Measurements from ENCODE around the gene OTUD5. TPM values are rescaled to one million over a fixed set of nuclear protein-coding genes. Genes with fewer than 3 reads are reported as not detected.
"Not testable (repeated sequence)": the region's sequence is repeated elsewhere in the genome, so short reads cannot be mapped to it uniquely, and the experiment has no call there.

Gene OTUD5
- polyA plus RNA-seq, 3 donors from 2014 or later, result 25.2 to 35.5 (median 26.7) TPM

DNA sequence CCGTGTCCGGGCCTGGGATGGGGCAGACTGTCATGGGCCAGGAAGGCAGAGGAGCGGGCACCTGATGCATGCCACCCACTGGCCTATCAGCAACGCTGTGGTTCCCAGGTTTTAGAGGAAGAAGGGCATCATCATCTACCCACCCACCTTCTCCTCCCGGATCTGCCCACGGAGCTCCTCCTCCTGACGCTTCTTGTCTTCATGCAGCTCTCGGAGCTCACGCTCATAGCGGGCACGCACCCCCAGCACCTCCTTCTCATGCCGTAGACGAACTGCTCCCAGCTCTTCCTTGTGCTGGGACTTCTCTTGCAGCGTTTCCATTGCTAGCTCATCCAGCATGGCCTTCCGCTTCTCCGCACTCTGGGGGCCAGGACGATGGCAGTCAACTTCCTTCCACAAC lies 25.7 kb upstream of the OTUD5 start:
- H3K27ac Mint-ChIP-seq, result no peak overlapping the region
- no peaks in the 10 kb centered on the region for H3K4me1 Mint-ChIP-seq
- DNase-seq, result no peak
- H3K4me3 Mint-ChIP-seq, result no peak overlapping the region
- peaks cover 0 to 7% (median 4%) of the 10 kb centered on the region in 3 donors for H3K27me3 Mint-ChIP-seq (ENCODE audit: low read depth in 3 of 3)
- peaks cover 6 to 17% (median 12%) of the 10 kb centered on the region in 3 donors for H3K36me3 Mint-ChIP-seq
- H3K9me3 Mint-ChIP-seq, result no peaks in the 10 kb centered on the region

DNA sequence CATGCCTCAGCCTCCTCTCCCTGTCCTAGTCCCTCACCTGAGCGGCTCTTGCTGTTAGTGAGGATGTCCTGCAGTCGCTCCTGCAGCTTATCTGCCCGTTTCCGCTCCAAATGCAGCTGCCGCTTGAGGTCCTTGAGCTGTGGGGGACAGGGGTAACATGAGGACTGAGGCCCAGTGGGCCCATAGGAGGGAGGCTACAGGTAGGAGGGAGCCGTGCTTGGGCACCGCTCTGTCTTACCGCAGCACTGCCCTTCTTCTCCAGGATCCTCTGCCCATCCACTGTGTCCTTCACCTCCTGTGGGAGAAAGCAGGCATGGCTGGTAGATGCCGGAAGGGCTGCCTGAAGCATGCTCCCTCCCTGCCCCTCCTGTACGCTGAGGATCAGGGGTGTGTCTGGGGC lies 23.8 kb upstream of the OTUD5 start:
- H3K9me3 Mint-ChIP-seq, result no peaks in the 10 kb centered on the region
- H3K4me1 Mint-ChIP-seq, result no peaks in the 10 kb centered on the region
- DNase-seq, result no peak
- H3K4me3 Mint-ChIP-seq, result no peak overlapping the region
- peak overlapping the region in 1 of 6 donors; percentile 62 for H3K27ac Mint-ChIP-seq
- peaks cover 6 to 16% (median 12%) of the 10 kb centered on the region in 3 donors for H3K36me3 Mint-ChIP-seq
- peaks cover 0 to 7% (median 4%) of the 10 kb centered on the region in 3 donors for H3K27me3 Mint-ChIP-seq (ENCODE audit: low read depth in 3 of 3)

DNA sequence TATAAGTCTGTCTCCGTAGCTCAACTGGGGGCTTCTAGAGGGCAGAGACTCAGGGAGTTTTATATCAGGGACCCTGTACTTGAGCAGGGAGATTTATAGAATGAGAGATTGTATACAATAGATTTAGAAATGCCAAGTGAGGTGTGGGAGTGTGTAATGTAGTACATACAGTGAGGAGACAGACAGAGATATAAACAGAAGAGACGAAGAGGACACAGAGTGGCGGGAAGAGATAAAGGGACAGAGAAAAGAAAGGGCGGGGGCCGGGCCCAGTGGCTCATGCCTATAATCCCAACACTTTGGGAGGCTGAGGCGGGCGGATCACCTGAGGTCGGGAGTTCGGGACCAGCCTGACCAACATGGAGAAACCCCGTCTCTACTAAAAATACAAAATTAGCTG lies 22.9 kb upstream of the OTUD5 start:
- H3K36me3 Mint-ChIP-seq, result peaks cover 8 to 20% (median 11%) of the 10 kb centered on the region in 3 donors
- not testable (repeated sequence) for H3K27me3 Mint-ChIP-seq (ENCODE audit: low read depth in 3 of 3); H3K27ac Mint-ChIP-seq; H3K4me3 Mint-ChIP-seq; H3K9me3 Mint-ChIP-seq; H3K4me1 Mint-ChIP-seq; DNase-seq

DNA sequence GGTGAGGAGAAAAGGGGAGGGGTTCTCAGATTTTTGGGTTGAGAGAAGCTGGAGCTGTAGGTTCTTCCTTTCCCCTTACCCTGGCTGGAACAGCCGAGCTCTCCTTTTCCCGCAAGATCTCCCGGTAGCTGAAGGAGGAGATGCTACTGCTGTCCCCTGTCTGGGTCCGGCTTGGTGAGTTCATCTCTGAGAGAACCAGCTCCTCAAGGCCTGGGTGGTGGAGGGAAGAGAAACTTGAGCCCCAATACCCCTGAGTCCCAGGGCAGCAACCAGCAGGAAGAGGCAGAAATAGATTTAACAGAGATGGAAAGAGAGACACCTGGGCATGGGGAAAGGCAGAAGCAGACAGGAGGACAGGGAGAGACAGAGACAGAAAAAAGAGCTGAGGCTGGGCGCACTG lies 20.8 kb upstream of the OTUD5 start:
- Mint-ChIP-seq H3K27ac (no peak overlapping the region), H3K9me3 (no peaks in the 10 kb centered on the region)
- DNase-seq, result no peak

DNA sequence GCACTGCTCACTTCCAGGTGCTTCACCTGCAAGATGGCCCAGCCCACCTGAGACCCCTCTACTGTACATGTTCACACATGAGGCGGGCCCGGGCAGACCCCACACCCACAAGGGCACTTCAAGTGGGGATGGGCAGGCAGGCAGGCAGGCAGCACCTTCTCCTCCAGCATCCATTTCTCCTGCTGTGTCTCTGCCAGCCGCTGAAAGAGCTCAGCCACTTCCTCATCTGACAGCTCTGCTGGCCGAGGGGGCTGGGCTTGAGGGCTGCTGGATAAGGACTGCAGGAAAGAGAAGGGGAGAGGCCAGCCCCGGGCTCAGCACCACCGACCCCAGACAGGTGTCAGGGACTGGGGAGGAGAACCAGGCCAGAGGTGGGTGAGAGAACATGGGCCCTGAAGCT lies 18.7 kb upstream of the OTUD5 start:
- DNase-seq, result no peak
- Mint-ChIP-seq H3K27me3 (ENCODE audit: low read depth in 3 of 3) (peaks cover 0 to 15% (median 1%) of the 10 kb centered on the region in 3 donors), H3K4me3 (no peak overlapping the region), H3K4me1 (peaks cover 0 to 6% of the 10 kb centered on the region in 2 donors), H3K9me3 (no peaks in the 10 kb centered on the region), H3K36me3 (peaks cover 12 to 24% (median 18%) of the 10 kb centered on the region in 3 donors), H3K27ac (no peak overlapping the region)

More for the DNA sequence above, 20.8 kb upstream of the OTUD5 start:
- Mint-ChIP-seq H3K36me3 (peaks cover 12 to 24% (median 18%) of the 10 kb centered on the region in 3 donors), H3K27me3 (ENCODE audit: low read depth in 3 of 3) (peaks cover 0 to 9% (median 1%) of the 10 kb centered on the region in 3 donors), H3K4me3 (no peak overlapping the region), H3K4me1 (no peaks in the 10 kb centered on the region)

DNA sequence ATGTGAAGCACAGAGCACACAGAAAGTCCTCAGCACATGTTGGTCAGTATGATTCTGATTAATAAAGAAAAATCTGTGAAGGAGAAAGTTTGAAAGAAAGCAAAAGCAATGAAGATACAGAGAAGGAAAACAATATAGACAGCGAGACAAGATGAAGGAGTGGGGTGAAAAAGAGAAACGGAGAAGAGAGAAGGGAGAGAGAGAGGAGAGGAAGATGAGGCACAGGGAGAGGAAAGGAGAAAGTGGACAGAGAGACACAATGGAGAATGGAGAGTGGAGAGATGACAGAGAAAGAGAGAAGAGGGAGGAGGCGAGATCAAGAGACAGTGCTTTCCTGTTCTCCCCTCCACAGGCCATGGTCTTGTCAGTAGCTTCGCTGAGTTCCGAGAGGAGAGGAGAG lies 18.1 kb upstream of the OTUD5 start:
- no peaks in the 10 kb centered on the region for H3K9me3 Mint-ChIP-seq
- H3K4me1 Mint-ChIP-seq, result peaks cover 0 to 6% of the 10 kb centered on the region in 2 donors
- DNase-seq, result no peak
- no peak overlapping the region for H3K4me3 Mint-ChIP-seq
- H3K36me3 Mint-ChIP-seq, result peaks cover 12 to 20% (median 18%) of the 10 kb centered on the region in 3 donors
- H3K27ac Mint-ChIP-seq, result peak overlapping the region in 1 of 6 donors; percentile 67
- H3K27me3 Mint-ChIP-seq (ENCODE audit: low read depth in 3 of 3), result peaks cover 0 to 13% (median 0%) of the 10 kb centered on the region in 3 donors

DNA sequence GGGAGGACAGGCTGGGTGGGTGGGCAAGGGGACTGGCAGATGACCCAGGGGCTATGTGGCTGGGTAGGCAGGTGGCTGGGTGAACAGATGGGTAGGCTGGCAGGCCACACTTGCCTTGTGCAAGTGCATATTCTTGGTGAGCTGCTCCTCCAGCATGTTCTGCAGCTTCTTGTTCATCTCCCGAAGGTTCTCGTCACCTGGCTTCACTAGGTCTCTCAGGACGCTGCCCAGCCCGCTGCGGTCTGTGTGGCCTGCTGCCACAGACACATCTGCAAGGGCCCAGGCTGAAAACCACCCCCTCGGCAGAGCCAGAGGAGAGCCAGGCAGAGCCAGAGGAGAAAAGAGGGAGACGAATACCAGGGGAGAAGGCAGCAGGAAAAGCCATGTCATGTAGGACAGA lies 17.6 kb upstream of the OTUD5 start:
- DNase-seq, result no peak
- Mint-ChIP-seq H3K4me1 (peaks cover 0 to 6% of the 10 kb centered on the region in 2 donors), H3K27me3 (ENCODE audit: low read depth in 3 of 3) (peaks cover 0 to 10% (median 0%) of the 10 kb centered on the region in 3 donors), H3K27ac (no peak overlapping the region), H3K9me3 (no peaks in the 10 kb centered on the region), H3K36me3 (peaks cover 7 to 18% (median 16%) of the 10 kb centered on the region in 3 donors), H3K4me3 (no peak overlapping the region)

DNA sequence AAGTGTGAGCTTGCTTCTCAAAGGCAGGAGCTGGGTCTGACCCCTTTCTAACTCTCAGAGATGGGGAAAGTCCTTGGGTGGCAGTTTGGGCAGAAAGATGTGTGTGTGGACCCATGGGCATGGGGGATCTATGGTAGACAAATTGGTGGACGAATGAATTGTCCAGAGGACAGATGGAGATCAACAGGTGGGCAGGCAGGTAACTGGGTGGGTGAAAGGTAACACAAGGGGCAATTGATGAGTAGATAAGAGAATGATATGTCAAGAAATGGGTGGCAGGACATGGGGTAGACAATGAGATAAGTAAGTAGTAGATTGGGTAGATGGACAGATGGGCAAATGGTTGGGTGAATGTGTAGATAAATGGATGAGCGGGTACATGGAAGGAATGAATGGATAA lies 17.2 kb upstream of the OTUD5 start:
- H3K4me3 Mint-ChIP-seq, result no peak overlapping the region
- H3K27me3 Mint-ChIP-seq (ENCODE audit: low read depth in 3 of 3), result peaks cover 0 to 8% (median 0%) of the 10 kb centered on the region in 3 donors
- peaks cover 7 to 18% (median 16%) of the 10 kb centered on the region in 3 donors for H3K36me3 Mint-ChIP-seq
- no peak for DNase-seq
- H3K4me1 Mint-ChIP-seq, result peaks cover 0 to 6% of the 10 kb centered on the region in 2 donors
- no peaks in the 10 kb centered on the region for H3K9me3 Mint-ChIP-seq
- no peak overlapping the region for H3K27ac Mint-ChIP-seq

DNA sequence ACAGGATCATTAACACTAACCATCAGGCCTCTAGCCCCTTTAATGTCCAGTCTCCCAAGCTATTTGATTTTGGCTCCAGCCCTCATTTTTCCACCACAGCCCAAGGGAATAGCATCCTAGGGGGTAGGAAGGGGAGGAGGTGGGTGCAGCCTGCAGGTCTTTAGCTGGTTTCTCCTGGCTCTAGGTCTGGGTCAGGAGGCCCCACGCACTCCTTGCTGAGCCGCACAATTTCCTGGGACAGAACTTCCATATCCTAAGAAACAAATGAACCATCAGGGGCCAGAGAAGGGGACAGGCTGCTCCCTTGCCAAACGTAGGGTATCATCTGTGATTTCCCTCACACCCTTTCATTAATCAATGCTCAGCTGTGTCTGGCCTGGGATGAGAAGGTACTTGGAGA lies 16.6 kb upstream of the OTUD5 start:
- no peaks in the 10 kb centered on the region for H3K9me3 Mint-ChIP-seq
- H3K27me3 Mint-ChIP-seq (ENCODE audit: low read depth in 3 of 3), result peaks cover 0 to 8% (median 1%) of the 10 kb centered on the region in 3 donors
- H3K36me3 Mint-ChIP-seq, result peaks cover 7 to 18% (median 16%) of the 10 kb centered on the region in 3 donors
- H3K27ac Mint-ChIP-seq, result no peak overlapping the region
- peaks cover 0 to 6% of the 10 kb centered on the region in 2 donors for H3K4me1 Mint-ChIP-seq
- H3K4me3 Mint-ChIP-seq, result no peak overlapping the region
- DNase-seq, result no peak

DNA sequence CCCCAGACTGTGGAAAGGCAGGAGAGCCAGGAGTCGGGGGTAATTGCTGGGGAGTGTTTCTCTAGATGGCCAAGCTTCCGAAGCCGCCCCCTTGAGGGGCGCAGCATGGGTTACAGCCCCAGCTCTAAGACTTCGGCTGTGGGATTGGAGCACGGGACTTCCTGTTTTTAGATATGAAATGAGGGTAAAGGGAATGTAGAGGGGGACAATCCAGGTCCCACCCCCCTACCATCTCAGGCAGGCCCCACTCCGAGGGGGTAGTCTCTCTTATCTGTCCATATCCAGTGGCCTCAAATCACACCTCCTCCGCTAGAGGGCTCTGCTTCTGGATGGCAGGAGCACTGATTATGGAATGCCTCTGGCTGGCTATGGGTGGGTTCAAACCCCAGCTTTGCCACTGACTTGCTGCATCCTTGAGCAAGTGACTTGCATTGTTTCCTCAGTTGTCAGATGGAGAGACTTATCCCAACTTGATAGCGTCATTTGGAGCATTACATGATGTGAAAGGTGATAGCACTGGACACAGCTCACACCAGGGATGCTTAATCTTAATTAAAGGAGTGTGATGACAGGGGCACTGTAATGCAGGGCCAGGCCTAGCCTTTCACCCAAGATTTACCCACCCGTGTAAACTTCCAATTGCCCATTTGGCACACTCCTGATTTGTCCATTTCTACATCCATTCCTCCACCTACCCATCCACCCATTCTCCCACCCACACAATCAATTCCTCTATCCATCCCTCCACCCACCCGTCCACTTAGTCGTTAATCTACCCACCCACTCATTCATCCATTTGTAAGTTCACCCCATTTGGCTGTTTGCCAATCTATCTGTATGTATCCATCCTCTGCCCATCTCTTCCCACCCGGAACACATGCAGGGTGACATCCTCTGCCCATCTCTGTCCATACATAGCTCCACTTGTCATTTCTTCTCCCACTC lies 15.1 kb upstream of the OTUD5 start:
- Mint-ChIP-seq H3K4me3 (peak overlapping the region in 3 of 5 donors; percentile 10 to 60 (median 44)), H3K27me3 (ENCODE audit: low read depth in 3 of 3) (peaks cover 0 to 8% (median 3%) of the 10 kb centered on the region in 3 donors), H3K9me3 (no peaks in the 10 kb centered on the region), H3K4me1 (peaks cover 0 to 6% of the 10 kb centered on the region in 2 donors), H3K27ac (no peak overlapping the region), H3K36me3 (peaks cover 4 to 11% (median 9%) of the 10 kb centered on the region in 3 donors)
- DNase-seq, result peak; percentile 16 to 17 (median 16)

DNA sequence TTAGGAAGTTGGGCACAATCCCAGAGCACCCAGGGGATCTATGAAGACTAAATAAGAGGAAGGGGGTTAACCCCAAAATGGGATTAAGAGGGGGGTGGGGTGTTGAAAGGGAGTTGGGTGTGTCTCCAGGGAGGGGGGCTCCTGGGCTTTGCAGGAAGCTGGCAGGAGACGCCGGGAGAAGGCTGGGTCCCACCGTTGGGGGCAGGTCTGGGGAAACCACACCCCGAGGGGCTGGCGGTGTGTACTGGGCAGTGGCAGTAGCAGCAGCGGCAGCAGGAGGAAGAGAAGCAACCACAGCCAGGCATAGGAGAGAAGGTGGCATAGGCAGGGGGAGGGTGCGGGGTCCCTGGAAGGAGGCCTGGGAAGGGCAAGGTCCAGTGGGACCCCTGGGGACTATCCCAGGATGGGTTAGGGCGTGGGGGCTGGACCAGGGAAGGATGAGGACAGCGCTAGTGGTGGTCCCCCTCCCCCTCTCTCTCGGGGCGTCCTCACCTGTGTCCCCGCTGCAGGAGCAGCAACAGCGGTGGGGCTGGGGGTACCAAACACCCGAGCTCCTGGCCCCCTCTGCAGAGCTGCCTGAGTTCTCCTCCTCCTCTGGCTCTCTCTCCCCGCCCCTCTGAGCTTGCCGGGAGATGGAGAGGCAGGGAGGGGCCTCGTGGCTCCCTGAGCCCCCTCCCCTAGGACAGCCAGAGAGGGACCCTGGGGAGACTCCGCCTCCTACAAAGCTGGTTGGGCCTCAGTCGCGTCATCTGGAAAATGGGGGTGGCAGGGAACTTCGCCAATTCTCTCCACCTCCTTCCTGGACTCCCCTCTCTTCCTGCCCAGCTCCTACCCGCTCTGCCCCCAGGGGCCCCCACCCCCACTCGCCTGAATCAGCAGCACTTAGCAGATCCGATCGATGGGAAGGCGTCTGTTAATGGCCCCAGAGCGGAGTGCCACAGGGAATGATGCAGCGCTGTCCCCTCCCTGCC lies 14.1 kb upstream of the OTUD5 start, which contains the start of gene KCND1:
KCND1 (minus strand) TSS at position 596 of the 971 bp plus-strand sequence. CDS start 1,573 bp downstream, outside the sequence.
- Mint-ChIP-seq H3K9me3 (no peaks in the 10 kb centered on the region), H3K4me1 (peaks cover 0 to 6% of the 10 kb centered on the region in 2 donors), H3K27me3 (ENCODE audit: low read depth in 3 of 3) (peaks cover 0 to 9% (median 3%) of the 10 kb centered on the region in 3 donors), H3K4me3 (peak within 1 kb of the TSS in 3 of 5 donors; percentile 29 to 60 (median 44)), H3K36me3 (peaks cover 4 to 11% (median 9%) of the 10 kb centered on the region in 3 donors), H3K27ac (no peak within 1 kb of the TSS)
- DNase-seq, result no peak

DNA sequence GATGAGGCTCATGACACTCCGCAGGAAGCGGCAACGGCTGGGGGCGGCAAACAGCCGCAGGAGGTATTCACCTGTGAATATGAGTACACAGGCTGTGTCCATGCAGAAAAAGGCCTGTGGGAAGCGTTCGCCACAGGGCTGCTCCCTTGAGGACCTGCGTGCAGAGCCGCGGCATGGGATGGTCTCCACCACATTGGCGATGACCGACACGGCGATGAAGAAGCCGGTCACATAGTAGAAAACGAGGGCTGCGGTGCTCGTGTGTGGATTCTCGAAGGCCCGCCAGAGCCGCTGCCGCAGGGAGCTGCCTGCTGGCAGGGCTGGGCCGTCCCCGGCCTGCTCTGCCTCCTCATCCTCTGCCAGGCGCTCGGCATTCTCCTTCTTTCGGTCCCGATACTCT lies 12.1 kb upstream of the OTUD5 start:
- peaks cover 0 to under 1% (median 0%) of the 10 kb centered on the region in 3 donors for H3K36me3 Mint-ChIP-seq
- H3K9me3 Mint-ChIP-seq, result no peaks in the 10 kb centered on the region
- H3K4me3 Mint-ChIP-seq, result no peak overlapping the region
- no peak overlapping the region for H3K27ac Mint-ChIP-seq
- peaks cover 0 to 9% (median 3%) of the 10 kb centered on the region in 3 donors for H3K27me3 Mint-ChIP-seq (ENCODE audit: low read depth in 3 of 3)
- DNase-seq, result no peak
- H3K4me1 Mint-ChIP-seq, result peaks cover 0 to 6% of the 10 kb centered on the region in 2 donors

DNA sequence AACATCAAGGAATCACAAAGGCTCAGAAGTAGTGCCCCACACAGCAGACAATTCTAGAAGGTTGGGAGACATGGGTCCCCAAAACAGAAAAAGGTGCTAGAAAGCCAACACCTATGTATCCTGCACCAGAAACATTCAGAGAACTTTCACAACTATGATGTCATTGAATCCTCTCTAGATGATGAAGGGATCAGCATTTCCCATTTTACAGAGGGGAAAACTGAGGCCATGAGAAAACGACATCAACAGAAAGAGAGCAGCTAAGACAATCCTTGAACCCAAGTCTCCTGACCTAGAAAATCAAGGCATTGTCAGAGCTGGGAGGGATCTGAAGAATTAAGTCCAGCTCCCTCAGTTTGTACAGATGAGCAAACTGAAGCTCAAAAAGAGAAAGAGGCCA lies 11.0 kb upstream of the OTUD5 start:
- Mint-ChIP-seq H3K27me3 (ENCODE audit: low read depth in 3 of 3) (peaks cover 0 to 9% (median 3%) of the 10 kb centered on the region in 3 donors), H3K36me3 (no peaks in the 10 kb centered on the region), H3K27ac (no peak overlapping the region)

More for the DNA sequence above, 11.0 kb upstream of the OTUD5 start:
- H3K4me3 Mint-ChIP-seq, result no peak overlapping the region
- peaks cover 0 to 6% of the 10 kb centered on the region in 2 donors for H3K4me1 Mint-ChIP-seq
- no peak for DNase-seq
- no peaks in the 10 kb centered on the region for H3K9me3 Mint-ChIP-seq
